Daoy (cell line): Measurements from ENCODE around the gene COA8. TPM values are rescaled to one million over a fixed set of nuclear protein-coding genes. Genes with fewer than 3 reads are reported as not detected.

Experiments
- DNase-seq: peaks from one replicate; pipeline ENCODE4 v3.0.0-alpha.2; 2015; ENCODE audit warnings: low read depth
- total RNA-seq: library from RNA; depleted of rRNA; stranded (reverse); fragments of >200 nt; shearing (Covaris generic); gene quantifications from 2 replicates; pipeline ENCODE4 v1.2.3, GENCODE V29; 2014

Gene COA8
- total RNA-seq, 1 experiment from 2014 or later = 48.2 TPM

- no peak for DNase-seq
These were observed 26.7 kb upstream of the COA8 start for GRCh38 chr14:103535891-103536565.

DNA sequence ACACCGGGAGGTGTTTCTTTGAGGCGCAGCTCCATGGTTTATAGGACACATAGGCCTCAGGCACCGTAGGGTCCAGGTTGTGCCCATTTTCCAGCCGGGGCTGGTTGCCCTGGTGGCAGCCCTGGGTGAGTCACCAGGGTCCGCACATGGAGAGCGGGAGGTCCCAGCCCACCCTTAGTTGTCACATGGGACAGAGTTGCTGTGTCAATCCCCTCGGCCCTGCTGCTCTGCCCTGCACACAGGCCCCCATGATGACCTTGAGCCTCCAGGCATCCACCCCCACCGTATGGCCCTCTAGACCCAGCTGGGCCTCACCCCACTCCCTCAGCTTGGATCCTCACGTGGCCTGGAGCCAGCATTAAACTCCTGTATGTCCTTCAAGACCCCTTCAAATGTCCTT is 26.1 kb upstream of the COA8 start:
- no peak for DNase-seq

GRCh38 chr14:103537175-103537990 is 25.4 kb upstream of the COA8 start:
- no peak for DNase-seq

- no peak for DNase-seq
These were observed 24.3 kb upstream of the COA8 start for GRCh38 chr14:103538291-103539055.

DNA sequence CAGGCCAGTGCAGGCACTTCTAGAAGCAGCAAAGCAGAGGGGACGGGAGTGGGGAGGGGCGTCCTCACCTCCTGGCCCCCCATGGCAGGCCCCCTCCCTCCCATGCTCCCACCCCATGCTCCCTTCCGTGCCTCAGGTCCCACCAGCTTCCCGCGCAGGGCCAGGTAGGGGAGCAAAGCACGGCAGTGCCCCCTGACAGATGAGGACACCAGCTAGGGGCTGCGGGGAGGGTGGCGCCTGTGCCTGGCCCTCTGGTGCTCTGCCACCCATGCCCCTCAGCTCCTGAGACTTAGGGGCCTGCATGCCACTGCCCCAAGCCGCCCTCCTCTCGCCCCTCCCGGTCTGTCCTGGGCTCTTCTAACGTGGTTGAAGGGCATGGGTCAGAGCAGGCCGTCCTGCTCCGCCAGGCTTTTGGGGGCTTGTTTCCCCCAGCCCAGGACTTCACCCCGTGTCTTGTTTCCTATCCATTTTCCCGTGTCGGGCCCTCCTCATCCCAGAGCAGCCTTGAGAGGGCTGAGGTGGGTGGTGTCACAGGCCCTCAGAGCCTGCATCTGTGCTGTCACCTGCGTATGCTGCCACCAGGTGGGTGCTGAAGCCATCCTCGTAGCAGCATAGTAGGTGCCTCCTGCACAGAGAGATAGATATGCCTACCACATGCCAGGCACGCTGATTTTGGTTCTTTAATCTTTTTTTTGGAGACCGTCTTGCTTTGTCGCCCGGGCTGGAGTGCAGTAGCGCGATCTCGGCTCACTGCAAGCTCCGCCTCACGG is 23.5 kb upstream of the COA8 start:
- DNase-seq = no peak

DNA sequence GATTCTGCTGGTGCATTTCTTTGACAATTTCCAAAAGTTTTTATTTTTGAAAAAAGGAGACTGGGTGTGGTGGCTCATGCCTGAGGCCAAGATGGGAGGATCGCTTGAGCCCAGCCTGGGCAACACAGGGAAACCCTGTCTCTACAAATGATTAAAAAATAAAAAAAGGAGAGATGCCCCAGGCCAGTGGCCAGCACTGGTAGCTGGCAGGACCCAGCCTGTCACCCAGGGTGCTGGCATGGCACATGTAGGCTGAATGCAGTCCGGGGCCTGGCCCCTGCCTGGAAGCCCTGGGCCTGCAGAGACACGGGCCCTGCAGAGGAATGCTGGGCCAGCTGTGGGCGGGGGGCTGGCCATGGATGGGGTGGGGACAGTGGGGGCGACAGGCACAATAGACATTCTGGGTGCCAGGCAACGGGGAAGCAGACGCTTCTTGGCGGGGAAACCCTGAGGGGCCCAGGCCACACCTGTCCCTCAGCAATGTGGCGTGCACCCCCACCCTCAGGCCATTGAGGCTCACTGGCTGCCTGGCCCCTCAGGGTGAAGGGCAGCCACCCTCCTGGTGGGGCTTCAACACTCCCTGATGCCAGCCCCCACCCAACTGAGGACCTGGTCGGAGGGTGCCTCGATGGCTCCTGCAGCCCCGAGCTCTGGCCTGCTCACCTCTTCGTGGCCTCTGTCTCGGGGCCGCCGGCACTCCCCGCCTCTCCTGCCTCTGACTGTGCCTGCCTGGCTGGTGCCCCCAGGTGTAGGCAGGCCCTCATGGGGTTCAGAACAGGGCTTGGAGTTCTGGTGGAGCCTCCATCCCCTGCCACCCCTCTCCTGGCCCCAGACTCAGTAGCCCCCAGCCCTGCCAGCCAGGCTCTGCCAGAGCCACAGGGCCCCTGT is 21.7 kb upstream of the COA8 start:
- no peak for DNase-seq

DNA sequence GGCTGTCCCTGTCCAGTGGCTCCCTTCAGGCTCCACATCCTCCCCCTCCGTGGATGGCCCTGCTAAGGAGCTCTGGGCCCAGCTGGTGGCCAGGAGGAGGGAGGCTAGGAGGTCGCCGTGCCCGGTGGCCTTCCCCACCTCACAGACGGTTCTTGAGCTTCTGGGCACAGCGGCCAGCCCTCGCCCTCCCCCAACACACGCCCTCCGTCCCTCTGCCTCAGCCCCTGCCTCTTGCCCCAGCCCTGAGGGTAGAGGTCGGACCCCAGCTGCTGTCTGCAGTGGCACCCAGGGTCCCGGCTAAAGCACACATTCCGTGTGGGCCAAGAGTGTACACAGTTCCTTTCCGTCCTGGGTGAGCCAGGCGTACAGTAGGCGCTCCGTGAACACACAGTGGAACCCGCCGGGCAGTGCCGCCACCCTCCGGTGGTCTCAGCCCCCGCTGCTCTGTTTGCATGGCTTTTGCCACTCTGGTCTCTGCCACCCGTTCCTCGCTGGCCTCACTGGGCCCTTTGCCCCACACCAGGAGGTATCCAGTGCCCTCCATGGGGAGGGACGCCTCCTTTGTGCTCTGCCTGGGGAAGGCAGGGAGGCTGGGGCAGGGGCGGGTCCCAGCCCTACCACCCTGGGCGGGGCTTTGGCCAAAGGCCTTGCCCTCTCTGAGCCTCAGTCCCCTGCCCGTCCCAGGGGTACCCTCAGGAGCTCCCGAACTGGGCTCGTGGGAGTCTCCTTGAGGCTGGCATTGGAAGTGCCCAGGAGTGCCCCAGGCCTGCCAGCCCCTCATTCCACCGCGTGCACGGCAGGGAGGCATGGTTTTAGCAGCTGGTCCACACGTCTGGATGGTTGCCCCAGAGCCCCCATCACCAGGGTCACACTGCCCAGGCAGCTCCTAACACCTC is 20.8 kb upstream of the COA8 start:
- DNase-seq = no peak

GRCh38 chr14:103542605-103543088 is 20.1 kb upstream of the COA8 start:
- peak; percentile 66 for DNase-seq

GRCh38 chr14:103543140-103543539 is 19.6 kb upstream of the COA8 start:
- DNase-seq = no peak

DNA sequence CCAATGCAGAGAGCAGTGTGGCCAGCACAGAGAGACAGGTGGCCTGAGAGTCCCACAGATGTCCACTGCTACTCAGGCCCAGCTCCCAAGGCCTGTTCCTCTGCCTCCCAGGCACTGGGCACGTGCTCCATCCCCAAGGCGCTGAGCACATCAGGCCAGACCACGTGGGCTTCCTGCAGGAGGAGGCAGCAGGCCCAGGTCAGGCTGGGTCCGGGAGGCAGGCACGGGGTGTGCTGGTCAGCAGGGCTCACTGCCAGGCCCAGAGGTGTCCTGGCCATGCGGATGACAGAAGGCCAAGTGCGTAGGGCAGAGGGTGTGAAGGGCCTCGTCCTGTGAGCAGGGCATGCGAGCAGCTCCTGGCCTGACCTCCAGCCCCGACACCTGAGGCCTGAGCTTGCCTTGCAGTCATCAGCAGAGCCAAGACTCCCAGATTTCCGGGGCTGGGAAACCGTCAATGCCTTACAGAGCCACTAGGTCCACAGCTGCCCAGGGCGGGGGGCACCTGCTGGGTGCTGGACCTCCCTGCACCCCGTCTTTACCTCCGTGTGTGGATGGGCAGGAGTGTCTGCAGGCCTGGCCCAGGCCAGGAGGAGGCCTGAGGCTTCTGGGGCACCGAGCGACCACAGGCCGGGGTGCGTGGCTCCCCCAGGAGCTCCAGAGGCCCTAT is 18.9 kb upstream of the COA8 start:
- peak; percentile 20 for DNase-seq

DNA sequence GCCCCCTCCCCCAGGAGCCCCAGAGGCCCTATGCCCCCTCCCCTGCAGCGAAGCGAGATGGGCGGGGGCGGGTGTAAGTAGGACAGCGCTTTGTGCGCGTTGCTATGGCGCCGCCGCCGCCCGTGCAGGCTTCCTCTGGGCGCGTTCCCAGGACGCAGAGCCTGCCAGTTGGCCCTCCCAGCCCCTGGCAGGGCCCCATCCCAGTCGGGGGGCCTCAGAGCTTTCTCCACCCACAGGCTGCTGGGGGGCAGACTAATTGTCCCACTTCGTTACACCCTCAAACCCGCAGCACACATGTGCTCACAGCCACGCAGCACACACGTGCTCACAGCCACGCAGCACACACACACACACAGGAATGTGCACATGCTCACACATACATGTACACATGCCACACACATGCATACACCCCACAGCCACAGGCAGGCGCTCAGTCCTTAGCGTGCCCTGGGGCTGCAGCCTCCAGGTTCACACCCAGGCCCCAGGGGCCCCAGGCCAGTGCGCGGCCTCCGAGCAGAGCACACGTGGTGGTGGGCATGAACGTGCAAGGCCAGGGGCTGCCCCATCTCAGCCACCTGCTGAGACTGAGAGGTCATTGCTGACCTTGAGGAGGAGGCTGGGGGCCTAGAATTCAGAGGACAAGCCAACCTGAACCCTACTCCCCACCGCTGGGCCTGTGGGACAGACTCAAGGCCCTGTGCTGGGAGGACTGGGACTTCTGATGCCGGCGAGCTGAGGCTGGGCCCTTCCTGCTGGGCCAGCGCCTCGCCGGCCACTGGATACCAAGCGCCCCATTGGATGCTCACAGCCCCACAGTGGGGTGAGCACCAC is 18.2 kb upstream of the COA8 start:
- peak; percentile 4 for DNase-seq

- DNase-seq = peak; percentile 5
These were observed 17.4 kb upstream of the COA8 start for GRCh38 chr14:103545219-103545914.

DNA sequence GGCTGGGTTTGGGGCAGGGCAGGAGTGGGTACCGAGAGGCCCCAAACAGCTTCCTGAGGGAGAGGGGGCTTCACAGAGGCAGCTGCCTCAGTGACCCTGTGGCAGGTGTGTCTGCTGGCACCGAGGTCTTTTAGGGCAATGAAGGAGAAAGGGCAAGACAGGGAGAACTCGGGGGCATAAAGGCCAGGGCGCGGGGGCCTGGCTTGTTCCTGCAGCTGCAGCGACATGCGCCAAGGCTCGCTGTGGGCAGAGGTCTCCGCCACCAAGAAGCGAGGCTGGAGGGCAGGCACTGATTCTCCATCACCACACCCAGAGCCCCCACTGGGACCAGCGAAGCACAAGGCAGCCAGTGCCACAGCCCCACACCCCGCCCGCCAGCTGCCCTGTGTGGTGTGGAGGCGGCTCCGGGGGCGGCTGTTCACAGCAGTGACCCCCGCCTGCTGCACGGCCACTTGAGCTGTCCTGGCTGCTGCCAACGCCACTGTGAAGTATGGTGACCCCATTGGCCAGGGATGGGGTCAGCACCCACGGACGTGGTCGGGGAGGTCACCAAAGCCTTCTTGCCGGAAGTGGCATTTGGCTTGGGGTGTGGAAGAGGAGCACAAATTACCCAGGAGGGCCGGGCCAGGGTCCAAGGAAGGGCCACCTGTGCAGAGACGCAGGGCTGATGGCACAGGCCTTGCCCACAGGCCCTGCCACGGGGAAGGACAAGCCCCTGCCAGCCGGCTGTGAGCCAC is 16.7 kb upstream of the COA8 start:
- DNase-seq = peak; percentile 7

- DNase-seq = peak; percentile 74
These were observed 15.9 kb upstream of the COA8 start for GRCh38 chr14:103546652-103547454.

DNA sequence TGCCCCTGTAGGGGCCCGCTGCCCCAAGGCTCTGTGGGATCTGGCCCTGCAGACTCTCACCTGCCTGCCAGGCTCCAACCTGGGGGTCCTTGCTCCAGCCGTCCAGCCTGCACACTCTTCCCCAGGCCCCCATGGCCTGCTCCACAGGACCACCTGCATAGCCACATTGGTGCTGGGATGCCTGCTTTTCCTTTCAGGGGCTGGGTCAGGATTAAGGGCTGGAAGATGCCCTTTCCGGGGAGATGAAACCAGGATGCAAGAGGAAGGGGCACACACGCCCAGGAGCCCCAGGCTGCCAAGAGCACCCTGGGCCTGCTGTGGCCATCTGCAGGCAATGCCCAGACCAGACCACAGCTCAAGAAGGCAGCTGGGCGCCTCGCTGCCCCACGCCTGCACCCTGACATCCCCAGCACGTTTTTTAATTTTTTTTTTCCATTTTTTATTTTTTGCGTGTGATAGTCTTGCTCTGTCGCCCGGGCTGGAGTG is 15.3 kb upstream of the COA8 start:
- no peak for DNase-seq
